BE2C (cell line): ENCODE measurements around the gene MAP4.

Experiments
- DNase-seq: peaks from one replicate; pipeline ENCODE4 v3.0.0-alpha.2; 2020
- H3K27me3 ChIP-seq: fragments of 250-450 bp; sonication (Bioruptor Pico); 2 replicates; pipeline ENCODE4 v1.5.1; 2020; ENCODE audit warnings: mild to moderate bottlenecking
- H3K36me3 ChIP-seq: fragments of 250-450 bp; sonication (Bioruptor Pico); 2 replicates; pipeline ENCODE4 v1.5.1; 2020; ENCODE audit warnings: mild to moderate bottlenecking
- H3K4me1 ChIP-seq: fragments of 250-450 bp; sonication (Bioruptor Pico); 2 replicates; pipeline ENCODE4 v1.5.1; 2020
- H3K4me3 ChIP-seq: 2 replicates; pipeline ENCODE4 v1.5.1; 2011; ENCODE audit warnings: low read depth, low read length
- H3K9me3 ChIP-seq: fragments of 250-450 bp; sonication (Bioruptor Pico); 2 replicates; pipeline ENCODE4 v1.5.1; 2020
- CTCF ChIP-seq: IDR thresholded peaks from 2 replicates; pipeline ENCODE4 v1.5.1; 2012; ENCODE audit warnings: mild to moderate bottlenecking, low read depth, low read length

MAP4 gene

GRCh38 chr3:47871389-47871788, 144.8 kb downstream of the MAP4 start:
- H3K27me3 ChIP-seq: no peaks in the 10 kb centered on the region
- H3K36me3 ChIP-seq: peaks cover 4% of the 10 kb centered on the region; the same call in 1 of the 2 replicates
- no peak overlapping the region for H3K4me3 ChIP-seq
- TF ChIP-seq CTCF: no peak
- DNase-seq: no peak
- no peaks in the 10 kb centered on the region for H3K4me1 ChIP-seq
- no peaks in the 10 kb centered on the region for H3K9me3 ChIP-seq

- Histone ChIP-seq H3K4me1 (no peaks in the 10 kb centered on the region), H3K36me3 (peaks cover 4% of the 10 kb centered on the region; the same call in 1 of the 2 replicates), H3K9me3 (no peaks in the 10 kb centered on the region), H3K4me3 (no peak overlapping the region), H3K27me3 (no peaks in the 10 kb centered on the region)
- DNase-seq: no peak
- TF ChIP-seq CTCF: no peak
These were observed 145.4 kb downstream of the MAP4 start for GRCh38 chr3:47870702-47871260.

GRCh38 chr3:47870156-47870555, 146.1 kb downstream of the MAP4 start:
- Histone ChIP-seq H3K36me3 (peaks cover 4% of the 10 kb centered on the region; the same call in 1 of the 2 replicates), H3K4me1 (no peaks in the 10 kb centered on the region), H3K4me3 (no peak overlapping the region), H3K9me3 (no peaks in the 10 kb centered on the region), H3K27me3 (no peaks in the 10 kb centered on the region)
- no peak for DNase-seq
- TF ChIP-seq CTCF: no peak

DNA sequence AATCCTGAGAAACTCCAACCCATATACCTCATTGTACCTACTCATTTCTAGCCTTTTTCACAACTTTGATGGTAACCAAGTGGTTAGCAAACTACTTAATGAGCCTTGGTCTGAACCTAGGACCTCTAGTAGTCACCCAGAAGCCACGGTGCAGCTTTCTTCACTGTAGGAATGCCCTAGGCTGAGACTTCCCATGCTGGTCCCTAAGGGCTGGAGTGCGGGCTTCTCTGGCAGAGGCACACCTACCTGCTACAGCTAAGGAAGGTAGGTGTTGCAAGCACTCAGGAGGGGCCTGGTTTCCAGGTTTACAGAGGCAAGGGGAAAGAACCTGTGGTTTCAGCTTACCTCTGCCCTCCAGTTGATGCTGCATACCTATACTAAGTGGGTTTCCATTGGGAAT, 147.9 kb downstream of the MAP4 start:
- H3K36me3 ChIP-seq: peaks cover 4% of the 10 kb centered on the region; the same call in 1 of the 2 replicates

DNA sequence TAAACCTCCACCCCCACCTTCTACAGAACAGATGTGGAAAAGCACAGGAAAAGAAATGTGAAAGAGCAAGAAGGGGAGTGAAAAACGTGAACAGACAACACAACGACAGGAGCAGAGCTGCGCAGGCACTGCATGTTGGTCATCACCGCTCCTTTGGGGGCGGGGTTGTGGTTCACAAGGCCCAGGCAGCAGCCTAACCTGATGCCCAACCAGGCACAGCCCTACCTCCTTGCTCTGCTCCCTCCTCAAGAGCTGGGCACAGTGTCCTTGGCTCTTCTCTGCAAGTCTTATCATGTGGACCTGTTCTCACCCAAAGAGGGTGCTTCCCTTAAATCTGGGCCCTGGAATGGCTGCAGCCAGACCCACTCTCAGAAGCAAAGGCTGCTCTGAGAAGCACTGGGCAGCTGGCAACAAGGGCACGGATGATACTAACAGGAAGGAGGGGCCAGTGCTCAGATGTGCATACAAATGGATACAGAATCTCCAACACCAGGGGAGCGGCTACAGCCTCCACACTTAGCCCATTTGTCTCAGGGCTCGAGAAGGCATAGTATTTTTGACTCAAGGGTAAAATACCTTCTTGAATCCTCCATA, 148.7 kb downstream of the MAP4 start:
- peaks cover 4% of the 10 kb centered on the region; the same call in 1 of the 2 replicates for H3K36me3 ChIP-seq
- H3K27me3 ChIP-seq: no peaks in the 10 kb centered on the region
- TF ChIP-seq CTCF: no peak
- H3K4me3 ChIP-seq: no peak overlapping the region
- H3K4me1 ChIP-seq: no peaks in the 10 kb centered on the region
- no peak for DNase-seq
- no peaks in the 10 kb centered on the region for H3K9me3 ChIP-seq

More for the DNA sequence above, 147.9 kb downstream of the MAP4 start:
- no peaks in the 10 kb centered on the region for H3K27me3 ChIP-seq
- no peak overlapping the region for H3K4me3 ChIP-seq
- no peaks in the 10 kb centered on the region for H3K9me3 ChIP-seq
- no peaks in the 10 kb centered on the region for H3K4me1 ChIP-seq
- DNase-seq: no peak
- TF ChIP-seq CTCF: no peak

DNA sequence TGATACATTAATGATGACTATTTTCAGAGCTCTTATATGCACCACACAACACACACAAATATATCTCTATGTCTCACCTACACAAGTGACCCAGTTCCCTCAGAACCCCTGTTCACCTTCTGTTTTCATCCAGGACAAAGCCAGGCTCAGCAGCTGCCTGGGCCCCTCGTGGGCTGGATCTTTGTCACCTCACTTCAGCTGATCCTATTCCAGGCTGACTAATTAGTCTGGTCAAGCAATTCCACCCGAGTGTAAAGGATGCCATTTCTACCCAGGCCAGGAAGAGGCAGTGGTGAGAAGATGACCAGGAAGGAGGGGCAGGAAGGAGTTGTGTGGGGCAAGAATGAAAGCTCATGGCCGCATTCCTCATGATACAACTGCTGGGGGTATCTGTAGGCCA, 151.0 kb downstream of the MAP4 start:
- no peaks in the 10 kb centered on the region for H3K36me3 ChIP-seq
- H3K4me3 ChIP-seq: no peak overlapping the region
- no peak for DNase-seq
- no peaks in the 10 kb centered on the region for H3K4me1 ChIP-seq
- no peaks in the 10 kb centered on the region for H3K9me3 ChIP-seq
- H3K27me3 ChIP-seq: no peaks in the 10 kb centered on the region
- TF ChIP-seq CTCF: no peak
